ENCODE data around the gene EGFR. TPM values are rescaled to one million over a fixed set of nuclear protein-coding genes. Genes with fewer than 3 reads are reported as not detected.
A peak's percentile ranks its signal among the peaks of the same experiment; 100 is the strongest.

EGFR gene
- total RNA-seq, 1 donor from 2014 or later, result 78.3 TPM

DNA sequence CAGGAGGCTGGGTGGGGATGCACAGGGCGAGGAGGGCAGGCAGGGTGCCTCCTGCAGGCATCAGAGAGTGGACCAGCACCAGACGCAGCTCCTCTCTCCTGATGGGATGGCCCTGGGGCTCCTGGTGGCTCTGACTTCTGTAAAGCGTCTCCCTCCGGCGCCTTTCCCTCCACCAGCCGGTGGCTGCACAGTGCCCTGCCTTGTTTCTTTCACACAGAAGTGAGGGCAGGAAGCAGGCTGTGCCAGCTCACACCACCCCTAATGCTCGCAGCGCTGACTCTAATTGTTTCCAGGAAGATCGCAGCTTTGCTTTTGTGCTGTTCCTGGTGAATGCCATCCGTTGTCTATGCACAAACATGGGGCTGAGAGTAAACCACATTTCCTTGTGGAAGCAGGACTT lies 194.0 kb downstream of the EGFR start:
- TF ChIP-seq CTCF (IDR thresholded peaks at IDR 0.05), result no peak
- Histone ChIP-seq H3K27ac (no peak overlapping the region), H3K27me3 (no peaks in the 10 kb centered on the region), H3K4me1 (peaks cover 8% of the 10 kb centered on the region), H3K4me3 (no peak overlapping the region), H3K36me3 (peaks cover 9% of the 10 kb centered on the region), H3K9me3 (no peaks in the 10 kb centered on the region)
- ATAC-seq (peak; percentile 41), DNase-seq (no peak)
- intact Hi-C loops (cut with DNase I), result no loop called here

GRCh38 chr7:55214707-55215106 lies 195.9 kb downstream of the EGFR start:
- peak; percentile 30 for ATAC-seq
- intact Hi-C loops (cut with DNase I), result no loop called here

GRCh38 chr7:55223023-55223422 lies 204.2 kb downstream of the EGFR start:
- intact Hi-C loops (cut with DNase I), result no loop called here
- Histone ChIP-seq H3K27me3 (no peaks in the 10 kb centered on the region), H3K36me3 (no peaks in the 10 kb centered on the region), H3K27ac (no peak overlapping the region), H3K4me1 (no peaks in the 10 kb centered on the region), H3K4me3 (no peak overlapping the region), H3K9me3 (no peaks in the 10 kb centered on the region)
- ATAC-seq (no peak), DNase-seq (no peak)
- TF ChIP-seq CTCF (IDR thresholded peaks at IDR 0.05), result no peak

More at GRCh38 chr7:55214707-55215106, 195.9 kb downstream of the EGFR start:
- Histone ChIP-seq H3K36me3 (no peaks in the 10 kb centered on the region), H3K27me3 (no peaks in the 10 kb centered on the region), H3K4me1 (peaks cover 8% of the 10 kb centered on the region), H3K9me3 (no peaks in the 10 kb centered on the region), H3K27ac (no peak overlapping the region), H3K4me3 (no peak overlapping the region)
- no peak for TF ChIP-seq CTCF (IDR thresholded peaks at IDR 0.05)
- DNase-seq, result no peak

DNA sequence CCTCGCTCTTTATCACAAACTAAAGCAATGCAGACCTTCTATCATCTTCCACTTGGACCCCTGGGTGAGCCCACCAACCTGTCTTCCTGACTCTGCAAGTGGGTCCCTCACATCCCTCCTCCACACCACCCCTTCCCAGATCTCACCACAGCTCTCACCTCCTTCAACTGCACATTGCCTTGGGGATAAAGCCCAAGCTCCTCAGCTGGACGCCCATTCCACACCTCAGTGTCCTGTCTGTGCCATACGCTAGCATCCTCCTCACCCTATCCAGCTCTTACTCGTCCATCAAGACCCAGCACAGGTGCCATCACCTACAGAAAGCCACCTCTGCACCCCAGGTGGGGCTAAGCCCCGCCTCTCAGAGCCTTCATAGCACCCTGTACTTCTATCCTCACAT lies 205.3 kb downstream of the EGFR start:
- intact Hi-C loops (cut with DNase I), result no loop called here
- no peaks in the 10 kb centered on the region for H3K9me3 ChIP-seq
- no peak for TF ChIP-seq CTCF (IDR thresholded peaks at IDR 0.05)
- H3K4me3 ChIP-seq, result no peak overlapping the region
- DNase-seq, result no peak
- H3K27me3 ChIP-seq, result no peaks in the 10 kb centered on the region
- no peaks in the 10 kb centered on the region for H3K4me1 ChIP-seq
- no peak overlapping the region for H3K27ac ChIP-seq
- H3K36me3 ChIP-seq, result no peaks in the 10 kb centered on the region
- ATAC-seq, result no peak

- Histone ChIP-seq H3K9me3 (no peaks in the 10 kb centered on the region), H3K27me3 (no peaks in the 10 kb centered on the region), H3K4me1 (no peaks in the 10 kb centered on the region), H3K36me3 (no peaks in the 10 kb centered on the region), H3K27ac (no peak overlapping the region), H3K4me3 (no peak overlapping the region)
- no peak for TF ChIP-seq CTCF (IDR thresholded peaks at IDR 0.05)
- ATAC-seq (no peak), DNase-seq (no peak)
- intact Hi-C loops (cut with DNase I), result no loop called here
These were observed 206.0 kb downstream of the EGFR start for GRCh38 chr7:55224810-55225209.

DNA sequence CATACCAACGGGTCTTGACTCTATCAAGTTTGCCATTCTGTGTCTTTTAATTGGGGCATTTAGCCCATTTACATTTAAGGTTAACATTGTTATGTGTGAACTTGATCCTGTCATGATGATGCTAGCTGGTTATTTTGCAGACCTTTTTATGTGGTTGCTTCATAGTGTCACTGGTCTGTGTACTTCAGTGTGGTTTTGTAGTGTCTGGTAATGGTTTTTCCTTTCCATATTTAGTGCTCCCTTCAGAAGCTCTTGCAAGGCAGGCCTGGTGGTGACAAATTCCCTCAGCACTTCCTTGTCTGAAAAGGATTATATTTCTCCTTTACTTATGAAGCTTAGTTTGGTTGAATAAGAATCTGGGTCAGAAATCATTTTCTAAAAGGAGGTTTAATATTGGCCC lies 211.2 kb downstream of the EGFR start:
- Histone ChIP-seq H3K4me3 (no peak overlapping the region), H3K27me3 (no peaks in the 10 kb centered on the region), H3K27ac (no peak overlapping the region), H3K36me3 (no peaks in the 10 kb centered on the region), H3K9me3 (no peaks in the 10 kb centered on the region), H3K4me1 (no peaks in the 10 kb centered on the region)
- intact Hi-C loops (cut with DNase I), result no loop called here
- TF ChIP-seq CTCF (IDR thresholded peaks at IDR 0.05), result no peak
- DNase-seq (no peak), ATAC-seq (no peak)
